H9 (cell line): Measurements from ENCODE around the gene MTURN. TPM values are rescaled to one million over a fixed set of nuclear protein-coding genes. Genes with fewer than 3 reads are reported as not detected.

Experiments used
- DNase-seq: peaks from one replicate; pipeline ENCODE4 v3.0.0-alpha.2; 2017
- H2AFZ ChIP-seq: one replicate; pipeline ENCODE4 v1.6.1; 2013; ENCODE audit warnings: mild to moderate bottlenecking, low read length, control low read depth, moderate library complexity
- H2AK5ac ChIP-seq: 2 replicates; pipeline ENCODE4 v1.6.1; 2013; ENCODE audit warnings: low read length, control low read depth, mixed read lengths; ENCODE audit not compliant: insufficient read length
- H2BK120ac ChIP-seq: one replicate; pipeline ENCODE4 v1.6.1; 2013; ENCODE audit warnings: low read depth, mild to moderate bottlenecking, low read length, control low read depth, inconsistent platforms; ENCODE audit not compliant: poor library complexity, severe bottlenecking
- H2BK12ac ChIP-seq: 2 replicates; pipeline ENCODE4 v1.6.1; 2013; ENCODE audit warnings: low read length, control low read depth, mixed read lengths, low read depth; ENCODE audit not compliant: insufficient read length
- H2BK15ac ChIP-seq: 2 replicates; pipeline ENCODE4 v1.6.1; 2013; ENCODE audit warnings: low read depth, low read length, control low read depth
- H2BK20ac ChIP-seq: one replicate; pipeline ENCODE4 v1.6.1; 2013; ENCODE audit warnings: low read depth, mild to moderate bottlenecking, low read length, control low read depth, inconsistent platforms; ENCODE audit not compliant: poor library complexity, severe bottlenecking
- H2BK5ac ChIP-seq: 2 replicates; pipeline ENCODE4 v1.6.1; 2013; ENCODE audit warnings: low read length, control low read depth, mixed read lengths; ENCODE audit not compliant: insufficient read length
- H3K14ac ChIP-seq: 2 replicates; pipeline ENCODE4 v1.6.1; 2013; ENCODE audit warnings: low read length, control low read depth; ENCODE audit not compliant: insufficient read depth
- H3K18ac ChIP-seq: 2 replicates; pipeline ENCODE4 v1.6.1; 2013; ENCODE audit warnings: low read depth, mild to moderate bottlenecking, mixed read lengths, low read length, control low read depth; ENCODE audit not compliant: insufficient read length
- H3K23ac ChIP-seq: 2 replicates; pipeline ENCODE4 v1.6.1; 2013; ENCODE audit warnings: low read length, control low read depth, mixed read lengths, low read depth; ENCODE audit not compliant: insufficient read length
- H3K23me2 ChIP-seq: 2 replicates; pipeline ENCODE4 v1.6.1; 2013; ENCODE audit warnings: low read depth, mild to moderate bottlenecking, mixed read lengths, low read length, control low read depth; ENCODE audit not compliant: insufficient read length, poor library complexity, severe bottlenecking
- H3K27ac ChIP-seq: 2 replicates; pipeline ENCODE4 v1.5.1; 2013; ENCODE audit warnings: low read length, control low read depth, mixed read lengths, low read depth; ENCODE audit not compliant: insufficient read length
- H3K27me3 ChIP-seq: 2 replicates; pipeline ENCODE4 v1.6.1; 2013; ENCODE audit warnings: low read length, control low read depth, inconsistent platforms; ENCODE audit not compliant: insufficient read depth
- H3K4ac ChIP-seq: 2 replicates; pipeline ENCODE4 v1.6.1; 2013; ENCODE audit warnings: low read depth, mild to moderate bottlenecking, control low read depth, inconsistent platforms, low read length, moderate library complexity
- H3K4me1 ChIP-seq: 2 replicates; pipeline ENCODE4 v1.6.1; 2013; ENCODE audit warnings: low read length, control low read depth, inconsistent platforms; ENCODE audit not compliant: insufficient read depth
- H3K4me2 ChIP-seq: 2 replicates; pipeline ENCODE4 v1.6.1; 2013; ENCODE audit warnings: low read length, control low read depth, mixed read lengths; ENCODE audit not compliant: insufficient read length, insufficient read depth
- H3K56ac ChIP-seq: 2 replicates; pipeline ENCODE4 v1.6.1; 2013; ENCODE audit warnings: low read depth, mild to moderate bottlenecking, mixed read lengths, low read length, control low read depth; ENCODE audit not compliant: insufficient read length
- H3K79me1 ChIP-seq: 2 replicates; pipeline ENCODE4 v1.6.1; 2013; ENCODE audit warnings: low read depth, mild to moderate bottlenecking, moderate library complexity, low read length, control low read depth, inconsistent platforms; ENCODE audit not compliant: insufficient read depth, poor library complexity, severe bottlenecking
- H3K79me2 ChIP-seq: 2 replicates; pipeline ENCODE4 v1.6.1; 2013; ENCODE audit warnings: low read length, control low read depth, inconsistent platforms; ENCODE audit not compliant: insufficient read depth
- H3K9ac ChIP-seq: 2 replicates; pipeline ENCODE4 v1.6.1; 2013; ENCODE audit warnings: low read length, control low read depth, mixed read lengths; ENCODE audit not compliant: insufficient read length; ENCODE audit errors: extremely low read depth
- H3K9me3 ChIP-seq: one replicate; pipeline ENCODE4 v1.6.1; 2013; ENCODE audit warnings: low read depth, low read length, inconsistent platforms; ENCODE audit not compliant: control insufficient read depth
- H3T11ph ChIP-seq: one replicate; pipeline ENCODE4 v1.6.1; 2013; ENCODE audit warnings: mild to moderate bottlenecking, low read length, control low read depth, inconsistent platforms
- H4K20me1 ChIP-seq: one replicate; pipeline ENCODE4 v1.6.1; 2013; ENCODE audit not compliant: control insufficient read depth, insufficient read length, insufficient read depth
- H4K5ac ChIP-seq: 2 replicates; pipeline ENCODE4 v1.6.1; 2013; ENCODE audit warnings: low read depth, mild to moderate bottlenecking, mixed read lengths, low read length, control low read depth; ENCODE audit not compliant: insufficient read length
- H4K8ac ChIP-seq: replicated peaks from 2 replicates; pipeline ENCODE4 v1.6.1; 2013; ENCODE audit warnings: low read length, control low read depth, mixed read lengths, low read depth; ENCODE audit not compliant: insufficient read length
- H4K91ac ChIP-seq: 2 replicates; pipeline ENCODE4 v1.6.1; 2013; ENCODE audit warnings: low read depth, mild to moderate bottlenecking, moderate library complexity, mixed read lengths, low read length, control low read depth; ENCODE audit not compliant: insufficient read length
- H3K27ac Mint-ChIP-seq, 3 experiments: 2 replicates in 2 of 3; 3 replicates in 1 of 3; pipeline ENCODE4 v1.8.0; 2020 to 2021; ENCODE audit warnings: mixed read lengths in 3 of 3, mild to moderate bottlenecking in 1 of 3, moderate library complexity in 1 of 3
- H3K27me3 Mint-ChIP-seq: 2 replicates; pipeline ENCODE4 v1.8.0; 2021; ENCODE audit warnings: low read depth, mild to moderate bottlenecking, moderate library complexity, mixed read lengths
- H3K36me3 Mint-ChIP-seq, 3 experiments: 2 replicates in 2 of 3; 3 replicates in 1 of 3; pipeline ENCODE4 v1.8.0; 2020 to 2021; ENCODE audit warnings: low read depth in 3 of 3, mixed read lengths in 3 of 3; ENCODE audit not compliant: insufficient read depth in 1 of 3
- H3K4me1 Mint-ChIP-seq, 2 experiments: 2 replicates each; pipeline ENCODE4 v1.8.0; 2020; ENCODE audit warnings: mixed read lengths in 2 of 2
- H3K4me3 Mint-ChIP-seq, 2 experiments: 2 replicates in 1 of 2; 3 replicates in 1 of 2; pipeline ENCODE4 v1.8.0; 2020 to 2021; ENCODE audit warnings: mild to moderate bottlenecking in 2 of 2, mixed read lengths in 2 of 2, moderate library complexity in 1 of 2
- H3K9me3 Mint-ChIP-seq, 2 experiments: 2 replicates in 1 of 2; 3 replicates in 1 of 2; pipeline ENCODE4 v1.8.0; 2020; ENCODE audit warnings: mild to moderate bottlenecking in 2 of 2, mixed read lengths in 2 of 2, moderate library complexity in 1 of 2
- WGBS: extraction: QIAGEN DNeasy Blood & Tissue Kit; methylation state at CpG from one replicate; pipeline ENCODE4 v1.1.7; 2013; ENCODE audit warnings: missing lambda C conversion rate, low lambda C conversion rate, mixed read lengths; ENCODE audit not compliant: insufficient read length; ENCODE audit errors: extremely low coverage; 5-methylcytosine and 5-hydroxymethylcytosine counted together
- total RNA-seq: library from RNA; stranded (reverse); gene quantifications from 2 replicates; pipeline ENCODE4 v1.2.1, GENCODE V29; 2021
- TF ChIP-seq, protein P1 (sequence below): fragments of 200-600 bp; sonication (generic); conservative IDR thresholded peaks from 3 replicates; pipeline ENCODE4 v1.8.0; 2021; ENCODE audit warnings: antibody characterized with exemption, mild to moderate bottlenecking

The MTURN gene
- total RNA-seq, 1 experiment from 2014 or later: 3.4 TPM

DNA sequence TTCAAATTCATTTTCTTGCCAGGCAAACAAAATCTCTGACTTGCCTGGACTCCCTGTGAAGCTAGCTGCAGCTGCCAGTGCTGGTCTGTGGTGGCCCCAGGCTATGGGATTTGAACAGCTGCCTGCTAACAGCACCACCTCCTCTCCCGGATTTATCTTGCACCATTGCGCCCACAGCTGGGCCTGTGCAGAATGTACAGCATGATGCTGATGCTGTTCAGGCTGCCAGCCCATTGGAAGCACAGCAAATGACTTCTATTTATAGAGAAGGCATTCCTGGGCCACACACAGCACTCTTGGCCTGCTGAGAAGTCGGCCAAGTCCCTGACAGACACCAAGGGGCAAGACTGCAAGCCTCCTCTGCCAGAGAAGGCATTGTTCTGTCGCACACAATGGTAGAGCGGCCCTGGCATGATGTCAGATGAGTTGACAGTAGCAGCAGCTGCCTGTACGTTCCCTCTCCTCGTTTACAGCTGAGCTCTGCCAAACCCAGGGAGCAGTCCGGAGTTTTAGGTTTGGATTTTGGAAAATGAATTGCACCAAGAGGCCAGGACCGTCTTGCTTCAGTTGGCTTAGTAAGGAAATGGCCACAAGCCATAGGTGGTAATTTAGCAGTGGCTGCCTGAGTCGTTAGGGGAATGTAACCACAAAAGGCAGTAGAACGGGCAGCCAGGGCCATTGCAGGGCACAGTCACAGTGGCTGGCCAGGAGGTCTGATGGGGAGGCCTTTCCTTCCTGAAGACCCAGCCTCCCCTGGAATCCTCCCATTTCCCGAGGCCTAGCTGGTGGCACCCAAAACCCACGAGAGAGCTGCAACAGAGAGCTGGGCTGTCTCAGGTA is 38.5 kb downstream of the MTURN start:
- Histone ChIP-seq H3K27me3 (no peaks in the 10 kb centered on the region), H3T11ph (no peak overlapping the region), H3K4me2 (no peak overlapping the region), H4K91ac (no peak overlapping the region), H3K56ac (no peak overlapping the region), H2BK20ac (no peak overlapping the region), H3K4ac (no peak overlapping the region), H4K8ac (no peak overlapping the region), H3K79me1 (no peaks in the 10 kb centered on the region), H2BK12ac (no peak overlapping the region), H3K14ac (no peak overlapping the region; the same call in 1 of the 2 replicates), H2BK120ac (no peak overlapping the region), H4K20me1 (no peaks in the 10 kb centered on the region), H3K4me1 (no peaks in the 10 kb centered on the region; the same call in 1 of the 2 replicates), H2BK15ac (no peak overlapping the region), H3K18ac (no peak overlapping the region), H3K9ac (no peak overlapping the region), H3K23ac (no peak overlapping the region), H3K79me2 (no peaks in the 10 kb centered on the region), H3K23me2 (no peaks in the 10 kb centered on the region), H2AK5ac (no peak overlapping the region), H3K27ac (no peak overlapping the region), H3K9me3 (no peaks in the 10 kb centered on the region), H2AFZ (no peak overlapping the region), H2BK5ac (no peak overlapping the region), H4K5ac (no peak overlapping the region)
- H3K4me1 Mint-ChIP-seq: peaks cover 29 to 36% of the 10 kb centered on the region in 2 experiments
- H3K4me3 Mint-ChIP-seq: no peak overlapping the region
- WGBS: no CpG with 5 or more reads among the region's 13 CpGs
- no peaks in the 10 kb centered on the region for H3K9me3 Mint-ChIP-seq
- no peak for DNase-seq
- H3K27ac Mint-ChIP-seq: no peak overlapping the region
- H3K27me3 Mint-ChIP-seq: peaks cover 22% of the 10 kb centered on the region
- no peaks in the 10 kb centered on the region; a peak in 1 of 7 replicates for H3K36me3 Mint-ChIP-seq
- TF ChIP-seq, protein P1, sequence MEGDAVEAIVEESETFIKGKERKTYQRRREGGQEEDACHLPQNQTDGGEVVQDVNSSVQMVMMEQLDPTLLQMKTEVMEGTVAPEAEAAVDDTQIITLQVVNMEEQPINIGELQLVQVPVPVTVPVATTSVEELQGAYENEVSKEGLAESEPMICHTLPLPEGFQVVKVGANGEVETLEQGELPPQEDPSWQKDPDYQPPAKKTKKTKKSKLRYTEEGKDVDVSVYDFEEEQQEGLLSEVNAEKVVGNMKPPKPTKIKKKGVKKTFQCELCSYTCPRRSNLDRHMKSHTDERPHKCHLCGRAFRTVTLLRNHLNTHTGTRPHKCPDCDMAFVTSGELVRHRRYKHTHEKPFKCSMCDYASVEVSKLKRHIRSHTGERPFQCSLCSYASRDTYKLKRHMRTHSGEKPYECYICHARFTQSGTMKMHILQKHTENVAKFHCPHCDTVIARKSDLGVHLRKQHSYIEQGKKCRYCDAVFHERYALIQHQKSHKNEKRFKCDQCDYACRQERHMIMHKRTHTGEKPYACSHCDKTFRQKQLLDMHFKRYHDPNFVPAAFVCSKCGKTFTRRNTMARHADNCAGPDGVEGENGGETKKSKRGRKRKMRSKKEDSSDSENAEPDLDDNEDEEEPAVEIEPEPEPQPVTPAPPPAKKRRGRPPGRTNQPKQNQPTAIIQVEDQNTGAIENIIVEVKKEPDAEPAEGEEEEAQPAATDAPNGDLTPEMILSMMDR: no peak
